GM23338 (cell line): ENCODE measurements around the gene RPS6KC1. TPM values are rescaled to one million over a fixed set of nuclear protein-coding genes. Genes with fewer than 3 reads are reported as not detected.

Experiments
- ATAC-seq: fragments of 200-7000 bp; cut with Tn5 transposase; 3 replicates; pipeline ENCODE4 v1.9.1; 2020
- DNase-seq: peaks from one replicate; pipeline ENCODE4 v3.0.0-alpha.2; 2015; ENCODE audit warnings: low spot score
- H2AFZ ChIP-seq: fragments of 200-600 bp; sonication (generic); 2 replicates; pipeline ENCODE4 v1.8.0; 2016; ENCODE audit warnings: antibody characterized with exemption, mild to moderate bottlenecking, moderate library complexity
- H3F3A ChIP-seq: fragments of 200-600 bp; sonication (generic); replicated peaks from 2 replicates; pipeline ENCODE4 v1.8.0; 2017; ENCODE audit warnings: antibody characterized with exemption, mixed run types, low read depth
- H3K27ac ChIP-seq: fragments of 200-600 bp; sonication (generic); 2 replicates; pipeline ENCODE4 v1.6.1; 2016; ENCODE audit warnings: low read depth
- H3K27me3 ChIP-seq: fragments of 200-600 bp; sonication (generic); 2 replicates; pipeline ENCODE4 v1.8.0; 2016; ENCODE audit warnings: mild to moderate bottlenecking, mixed run types, moderate library complexity; ENCODE audit not compliant: insufficient read depth
- H3K36me3 ChIP-seq: fragments of 200-600 bp; sonication (generic); 2 replicates; pipeline ENCODE4 v1.8.0; 2016; ENCODE audit warnings: mild to moderate bottlenecking; ENCODE audit not compliant: insufficient read depth
- H3K4me1 ChIP-seq: fragments of 200-600 bp; sonication (generic); 2 replicates; pipeline ENCODE4 v1.8.0; 2016; ENCODE audit warnings: mild to moderate bottlenecking, moderate library complexity; ENCODE audit not compliant: insufficient read depth
- H3K4me2 ChIP-seq: fragments of 200-600 bp; sonication (generic); 2 replicates; pipeline ENCODE4 v1.7.1; 2017; ENCODE audit warnings: mixed run types
- H3K4me3 ChIP-seq: fragments of 200-600 bp; sonication (generic); 2 replicates; pipeline ENCODE4 v1.6.1; 2016; ENCODE audit warnings: mixed run types
- H3K79me2 ChIP-seq: fragments of 200-600 bp; sonication (generic); replicated peaks from 2 replicates; pipeline ENCODE4 v1.8.0; 2017; ENCODE audit warnings: mild to moderate bottlenecking; ENCODE audit not compliant: insufficient read depth
- H3K9me2 ChIP-seq: fragments of 200-600 bp; sonication (generic); 2 replicates; pipeline ENCODE4 v1.8.0; 2017; ENCODE audit not compliant: insufficient read depth
- H4K20me1 ChIP-seq: fragments of 200-600 bp; sonication (generic); replicated peaks from 2 replicates; pipeline ENCODE4 v1.8.0; 2017; ENCODE audit warnings: mild to moderate bottlenecking; ENCODE audit not compliant: insufficient read depth
- H3K27ac Mint-ChIP-seq: 2 replicates; pipeline ENCODE4 v1.8.0; 2020; ENCODE audit warnings: inconsistent platforms, mild to moderate bottlenecking, moderate library complexity, mixed read lengths
- H3K27me3 Mint-ChIP-seq: 3 replicates; pipeline ENCODE4 v1.8.0; 2022; ENCODE audit warnings: low read depth, mild to moderate bottlenecking, moderate library complexity, mixed read lengths, inconsistent platforms; ENCODE audit not compliant: insufficient read depth, poor library complexity
- H3K36me3 Mint-ChIP-seq: 3 replicates; pipeline ENCODE4 v1.8.0; 2021; ENCODE audit warnings: low read depth, mild to moderate bottlenecking, inconsistent platforms, moderate library complexity, mixed read lengths
- H3K4me1 Mint-ChIP-seq: 3 replicates; pipeline ENCODE4 v1.8.0; 2020; ENCODE audit warnings: mild to moderate bottlenecking, inconsistent platforms, mixed read lengths
- H3K4me3 Mint-ChIP-seq: 3 replicates; pipeline ENCODE4 v1.8.0; 2021; ENCODE audit warnings: moderate library complexity, mild to moderate bottlenecking, inconsistent platforms, mixed read lengths
- H3K9me3 Mint-ChIP-seq: 3 replicates; pipeline ENCODE4 v1.8.0; 2020; ENCODE audit warnings: moderate library complexity, mild to moderate bottlenecking, inconsistent platforms, mixed read lengths
- CREB1 ChIP-seq: fragments of 250-450 bp; sonication (Bioruptor Pico); IDR thresholded peaks from 2 replicates; pipeline ENCODE4 v1.5.0; 2020; ENCODE audit warnings: low read depth, mild to moderate bottlenecking, moderate library complexity
- CTCF ChIP-seq, 2 experiments: fragments of 200-600 bp in 1 of 2; sonication (generic) in 1 of 2; conservative IDR thresholded peaks; 2 replicates each; pipeline versions ENCODE4 v1.5.1 to v1.6.1; 2016 to 2017; ENCODE audit warnings: antibody characterized with exemption in 2 of 2, low read depth in 2 of 2, mild to moderate bottlenecking in 2 of 2, moderate library complexity in 1 of 2
- ETS1 ChIP-seq: IDR thresholded peaks from 2 replicates; pipeline ENCODE4 v1.6.1; 2016; ENCODE audit warnings: antibody characterized with exemption
- EZH2 ChIP-seq: fragments of 200-600 bp; sonication (generic); IDR thresholded peaks from one replicate; pipeline ENCODE4 v1.8.0; 2017; ENCODE audit warnings: antibody characterized with exemption, mild to moderate bottlenecking, low read depth; ENCODE audit not compliant: unreplicated experiment
- JUNB ChIP-seq: IDR thresholded peaks from one replicate; pipeline ENCODE4 v1.6.1; 2016; ENCODE audit warnings: antibody characterized with exemption; ENCODE audit not compliant: unreplicated experiment
- NANOG ChIP-seq: IDR thresholded peaks from 2 replicates; pipeline ENCODE4 v1.6.1; 2016; ENCODE audit warnings: antibody characterized with exemption, borderline replicate concordance
- REST ChIP-seq: IDR thresholded peaks from one replicate; pipeline ENCODE4 v1.6.1; 2018; ENCODE audit warnings: antibody characterized with exemption; ENCODE audit not compliant: unreplicated experiment
- ZNF331 ChIP-seq: fragments of 250-450 bp; sonication (Bioruptor Pico); IDR thresholded peaks from 2 replicates; pipeline ENCODE4 v1.5.0; 2020; ENCODE audit warnings: low read depth, mild to moderate bottlenecking, moderate library complexity
- ZNF462 ChIP-seq: fragments of 250-450 bp; sonication (Bioruptor Pico); IDR thresholded peaks from 2 replicates; pipeline ENCODE4 v1.5.0; 2020; ENCODE audit warnings: mild to moderate bottlenecking, moderate library complexity
- polyA plus RNA-seq: library from polyadenylated mRNA; unstranded; fragments of >200 nt; fragmentation: Nextera tagmentation; extraction: Ambion mirVana; gene quantifications from 2 replicates; pipeline ENCODE4 v1.2.1, GENCODE V29; 2016
- total RNA-seq: library from RNA; depleted of rRNA; stranded (reverse); fragments of >200 nt; shearing (Covaris generic); gene quantifications from 2 replicates; pipeline ENCODE4 v1.2.3, GENCODE V29; 2014

Gene RPS6KC1
- total and polyA plus RNA-seq, 2 experiments from 2014 or later: 7.9 to 24.9 TPM

- ATAC-seq: no peak
- DNase-seq: no peak
- Mint-ChIP-seq H3K27ac (no peak overlapping the region), H3K9me3 (no peaks in the 10 kb centered on the region), H3K27me3 (no peaks in the 10 kb centered on the region), H3K36me3 (no peaks in the 10 kb centered on the region), H3K4me3 (no peak overlapping the region), H3K4me1 (peaks cover 24% of the 10 kb centered on the region)
- H4K20me1 ChIP-seq: no peaks in the 10 kb centered on the region
- no peak for TF ChIP-seq REST
- no peak for TF ChIP-seq CREB1 (CRISPR knock-in tag)
- TF ChIP-seq NANOG: no peak
- TF ChIP-seq CTCF (conservative IDR thresholded peaks at IDR 0.05; ENCODE audit: low read depth in 2 of 2): no peak
- no peak for TF ChIP-seq ETS1
- no peak for TF ChIP-seq ZNF462 (CRISPR knock-in tag)
- no peak for TF ChIP-seq ZNF331 (CRISPR knock-in tag)
- TF ChIP-seq EZH2: no peak
- no peak for TF ChIP-seq JUNB
- H3K27ac ChIP-seq: no peak overlapping the region
- H3K4me3 ChIP-seq: no peak overlapping the region
- no peak overlapping the region for H2AFZ ChIP-seq
- H3F3A ChIP-seq: no peaks in the 10 kb centered on the region
- no peaks in the 10 kb centered on the region for H3K9me2 ChIP-seq
- no peaks in the 10 kb centered on the region for H3K79me2 ChIP-seq
- no peaks in the 10 kb centered on the region for H3K27me3 ChIP-seq
- H3K4me1 ChIP-seq: peaks cover 17% of the 10 kb centered on the region
- no peak overlapping the region for H3K4me2 ChIP-seq
- H3K36me3 ChIP-seq: no peaks in the 10 kb centered on the region
These were observed 198.4 kb downstream of the RPS6KC1 start for GRCh38 chr1:213249395-213249794.
